ENCODE data around the gene SCUBE1.

The SCUBE1 gene

DNA sequence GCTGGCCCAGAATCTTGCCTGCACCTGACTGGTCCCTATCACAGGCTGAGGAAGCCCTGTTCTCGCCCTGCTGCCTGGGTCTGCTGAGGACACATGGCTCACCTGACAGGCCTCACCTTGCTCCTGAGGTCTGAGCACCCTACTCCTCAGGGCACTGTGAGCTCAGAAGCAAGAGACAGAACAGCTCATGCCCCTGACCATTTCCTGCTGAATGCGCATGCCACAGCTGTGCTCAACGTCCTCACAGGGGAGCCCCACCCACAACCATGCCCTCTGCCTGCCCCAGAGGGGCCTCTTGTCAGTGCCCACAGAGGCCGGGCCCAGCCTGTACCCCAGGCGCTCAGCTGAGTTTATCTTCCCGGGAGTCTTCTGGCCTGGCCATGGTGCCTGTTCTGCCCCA is 194.6 kb downstream of the SCUBE1 start:
- in situ Hi-C loops (cut with HindIII; ENCODE audit: low sequenced_read_pairs), result no loop called here
- H3K4me3 ChIP-seq (ENCODE audit: low read depth, low read length), result no peak overlapping the region
- TF ChIP-seq, protein P1, sequence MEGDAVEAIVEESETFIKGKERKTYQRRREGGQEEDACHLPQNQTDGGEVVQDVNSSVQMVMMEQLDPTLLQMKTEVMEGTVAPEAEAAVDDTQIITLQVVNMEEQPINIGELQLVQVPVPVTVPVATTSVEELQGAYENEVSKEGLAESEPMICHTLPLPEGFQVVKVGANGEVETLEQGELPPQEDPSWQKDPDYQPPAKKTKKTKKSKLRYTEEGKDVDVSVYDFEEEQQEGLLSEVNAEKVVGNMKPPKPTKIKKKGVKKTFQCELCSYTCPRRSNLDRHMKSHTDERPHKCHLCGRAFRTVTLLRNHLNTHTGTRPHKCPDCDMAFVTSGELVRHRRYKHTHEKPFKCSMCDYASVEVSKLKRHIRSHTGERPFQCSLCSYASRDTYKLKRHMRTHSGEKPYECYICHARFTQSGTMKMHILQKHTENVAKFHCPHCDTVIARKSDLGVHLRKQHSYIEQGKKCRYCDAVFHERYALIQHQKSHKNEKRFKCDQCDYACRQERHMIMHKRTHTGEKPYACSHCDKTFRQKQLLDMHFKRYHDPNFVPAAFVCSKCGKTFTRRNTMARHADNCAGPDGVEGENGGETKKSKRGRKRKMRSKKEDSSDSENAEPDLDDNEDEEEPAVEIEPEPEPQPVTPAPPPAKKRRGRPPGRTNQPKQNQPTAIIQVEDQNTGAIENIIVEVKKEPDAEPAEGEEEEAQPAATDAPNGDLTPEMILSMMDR (IDR thresholded peaks at IDR 0.05; ENCODE audit: low read depth, low read length), result no peak
- no peak for DNase-seq (ENCODE audit: low read depth, low spot score)

DNA sequence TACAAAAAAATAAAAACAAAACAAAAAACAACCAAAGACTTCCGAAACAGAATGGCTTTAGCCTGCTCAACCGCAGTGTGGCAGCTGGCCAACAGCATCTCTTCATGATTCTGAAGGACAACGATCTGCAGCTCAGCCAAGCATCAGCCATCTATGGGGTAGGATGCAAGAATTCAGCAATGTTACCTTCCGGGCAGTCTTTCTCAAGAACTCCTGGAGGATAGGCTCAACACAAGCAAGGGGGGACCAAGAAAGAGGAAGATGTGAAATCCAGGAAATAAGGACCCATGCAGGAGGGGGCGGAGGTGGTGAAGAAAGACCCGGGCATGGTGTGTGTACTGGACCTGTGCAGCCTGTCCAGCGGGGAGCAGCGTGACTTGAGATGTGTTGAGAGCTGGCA is 195.4 kb downstream of the SCUBE1 start:
- no peak for DNase-seq (ENCODE audit: low read depth, low spot score)
- no peak overlapping the region for H3K4me3 ChIP-seq (ENCODE audit: low read depth, low read length)
- in situ Hi-C loops (cut with HindIII; ENCODE audit: low sequenced_read_pairs), result no loop called here
- TF ChIP-seq, protein P1 (IDR thresholded peaks at IDR 0.05; ENCODE audit: low read depth, low read length), result no peak
